ENCODE results near the gene DARS1.

DNA sequence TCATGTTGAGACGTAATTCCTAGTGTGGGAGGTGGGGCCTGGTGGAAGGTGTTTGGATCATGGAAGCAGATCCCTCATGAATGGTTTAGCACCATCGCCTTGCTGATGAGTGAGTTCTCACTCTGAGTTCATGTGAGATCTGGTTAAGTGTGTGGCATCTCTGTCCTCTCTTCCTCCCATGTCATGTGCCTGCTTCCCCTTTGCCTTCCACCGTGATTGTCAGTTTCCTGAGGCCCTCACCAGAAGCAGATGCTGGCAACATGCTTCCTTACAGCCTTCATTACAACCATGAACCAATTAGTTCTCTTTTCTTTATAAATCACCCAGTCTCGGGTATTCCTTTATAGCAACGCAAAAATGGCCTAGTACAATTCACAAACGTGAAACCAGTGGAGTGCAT, 94.6 kb downstream of the DARS1 start:
- TF ChIP-seq POLR2AphosphoS5 (IDR thresholded peaks at IDR 0.05; ENCODE audit: low read depth, low read length) = no peak
- TF ChIP-seq, protein P1, sequence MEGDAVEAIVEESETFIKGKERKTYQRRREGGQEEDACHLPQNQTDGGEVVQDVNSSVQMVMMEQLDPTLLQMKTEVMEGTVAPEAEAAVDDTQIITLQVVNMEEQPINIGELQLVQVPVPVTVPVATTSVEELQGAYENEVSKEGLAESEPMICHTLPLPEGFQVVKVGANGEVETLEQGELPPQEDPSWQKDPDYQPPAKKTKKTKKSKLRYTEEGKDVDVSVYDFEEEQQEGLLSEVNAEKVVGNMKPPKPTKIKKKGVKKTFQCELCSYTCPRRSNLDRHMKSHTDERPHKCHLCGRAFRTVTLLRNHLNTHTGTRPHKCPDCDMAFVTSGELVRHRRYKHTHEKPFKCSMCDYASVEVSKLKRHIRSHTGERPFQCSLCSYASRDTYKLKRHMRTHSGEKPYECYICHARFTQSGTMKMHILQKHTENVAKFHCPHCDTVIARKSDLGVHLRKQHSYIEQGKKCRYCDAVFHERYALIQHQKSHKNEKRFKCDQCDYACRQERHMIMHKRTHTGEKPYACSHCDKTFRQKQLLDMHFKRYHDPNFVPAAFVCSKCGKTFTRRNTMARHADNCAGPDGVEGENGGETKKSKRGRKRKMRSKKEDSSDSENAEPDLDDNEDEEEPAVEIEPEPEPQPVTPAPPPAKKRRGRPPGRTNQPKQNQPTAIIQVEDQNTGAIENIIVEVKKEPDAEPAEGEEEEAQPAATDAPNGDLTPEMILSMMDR (IDR thresholded peaks at IDR 0.05) = no peak
- TF ChIP-seq, protein P2, sequence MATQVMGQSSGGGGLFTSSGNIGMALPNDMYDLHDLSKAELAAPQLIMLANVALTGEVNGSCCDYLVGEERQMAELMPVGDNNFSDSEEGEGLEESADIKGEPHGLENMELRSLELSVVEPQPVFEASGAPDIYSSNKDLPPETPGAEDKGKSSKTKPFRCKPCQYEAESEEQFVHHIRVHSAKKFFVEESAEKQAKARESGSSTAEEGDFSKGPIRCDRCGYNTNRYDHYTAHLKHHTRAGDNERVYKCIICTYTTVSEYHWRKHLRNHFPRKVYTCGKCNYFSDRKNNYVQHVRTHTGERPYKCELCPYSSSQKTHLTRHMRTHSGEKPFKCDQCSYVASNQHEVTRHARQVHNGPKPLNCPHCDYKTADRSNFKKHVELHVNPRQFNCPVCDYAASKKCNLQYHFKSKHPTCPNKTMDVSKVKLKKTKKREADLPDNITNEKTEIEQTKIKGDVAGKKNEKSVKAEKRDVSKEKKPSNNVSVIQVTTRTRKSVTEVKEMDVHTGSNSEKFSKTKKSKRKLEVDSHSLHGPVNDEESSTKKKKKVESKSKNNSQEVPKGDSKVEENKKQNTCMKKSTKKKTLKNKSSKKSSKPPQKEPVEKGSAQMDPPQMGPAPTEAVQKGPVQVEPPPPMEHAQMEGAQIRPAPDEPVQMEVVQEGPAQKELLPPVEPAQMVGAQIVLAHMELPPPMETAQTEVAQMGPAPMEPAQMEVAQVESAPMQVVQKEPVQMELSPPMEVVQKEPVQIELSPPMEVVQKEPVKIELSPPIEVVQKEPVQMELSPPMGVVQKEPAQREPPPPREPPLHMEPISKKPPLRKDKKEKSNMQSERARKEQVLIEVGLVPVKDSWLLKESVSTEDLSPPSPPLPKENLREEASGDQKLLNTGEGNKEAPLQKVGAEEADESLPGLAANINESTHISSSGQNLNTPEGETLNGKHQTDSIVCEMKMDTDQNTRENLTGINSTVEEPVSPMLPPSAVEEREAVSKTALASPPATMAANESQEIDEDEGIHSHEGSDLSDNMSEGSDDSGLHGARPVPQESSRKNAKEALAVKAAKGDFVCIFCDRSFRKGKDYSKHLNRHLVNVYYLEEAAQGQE (IDR thresholded peaks at IDR 0.05; ENCODE audit: insufficient read depth in 1 of 2, low read depth in 2 of 2, low read length in 1 of 2) = no peak
